Trophoblast cell (in vitro differentiated cells and primary cell): Measurements from ENCODE around the gene TMEM132C.

Experiments used
- DNase-seq, 2 donors: peaks; one replicate each; pipeline ENCODE4 v3.0.0-alpha.2; 2016
- H2AFZ ChIP-seq: 2 replicates; pipeline ENCODE4 v1.6.1; 2013; ENCODE audit warnings: low read length, moderate library complexity, mild to moderate bottlenecking; ENCODE audit not compliant: insufficient read depth, poor library complexity
- H2AK5ac ChIP-seq: 2 replicates; pipeline ENCODE4 v1.6.1; 2013; ENCODE audit warnings: mild to moderate bottlenecking, low read length
- H2BK120ac ChIP-seq: 2 replicates; pipeline ENCODE4 v1.6.1; 2013; ENCODE audit warnings: low read length, mild to moderate bottlenecking, moderate library complexity; ENCODE audit not compliant: insufficient read depth, poor library complexity
- H2BK12ac ChIP-seq: 2 replicates; pipeline ENCODE4 v1.6.1; 2013; ENCODE audit warnings: mild to moderate bottlenecking, low read length, moderate library complexity
- H2BK5ac ChIP-seq: 2 replicates; pipeline ENCODE4 v1.6.1; 2013; ENCODE audit warnings: low read length, low read depth, moderate library complexity, mild to moderate bottlenecking; ENCODE audit not compliant: poor library complexity
- H3K14ac ChIP-seq: 2 replicates; pipeline ENCODE4 v1.6.1; 2013; ENCODE audit warnings: mild to moderate bottlenecking, low read length
- H3K18ac ChIP-seq: 2 replicates; pipeline ENCODE4 v1.6.1; 2013; ENCODE audit warnings: mild to moderate bottlenecking, low read length
- H3K23ac ChIP-seq: 2 replicates; pipeline ENCODE4 v1.6.1; 2013; ENCODE audit warnings: low read length
- H3K27ac ChIP-seq: 2 replicates; pipeline ENCODE4 v1.5.1; 2013; ENCODE audit warnings: low read depth, mild to moderate bottlenecking, inconsistent platforms, low read length, moderate library complexity
- H3K27me3 ChIP-seq: 2 replicates; pipeline ENCODE4 v1.6.1; 2013; ENCODE audit warnings: inconsistent platforms, mild to moderate bottlenecking, low read length, moderate library complexity; ENCODE audit not compliant: insufficient read depth
- H3K36me3 ChIP-seq, 2 experiments: 1 replicate in 1 of 2; 2 replicates in 1 of 2; pipeline ENCODE4 v1.6.1; 2013; ENCODE audit warnings: low read length in 2 of 2, mild to moderate bottlenecking in 2 of 2, moderate library complexity in 1 of 2; ENCODE audit not compliant: insufficient read depth in 2 of 2, control insufficient read depth in 1 of 2
- H3K4ac ChIP-seq: 2 replicates; pipeline ENCODE4 v1.6.1; 2013; ENCODE audit warnings: low read depth, mild to moderate bottlenecking, low read length, moderate library complexity
- H3K4me1 ChIP-seq, 2 experiments: 1 replicate in 1 of 2; 2 replicates in 1 of 2; pipeline ENCODE4 v1.6.1; 2013; ENCODE audit warnings: low read length in 2 of 2, mild to moderate bottlenecking in 2 of 2, moderate library complexity in 1 of 2; ENCODE audit not compliant: insufficient read depth in 2 of 2, control insufficient read depth in 1 of 2
- H3K4me2 ChIP-seq: 2 replicates; pipeline ENCODE4 v1.6.1; 2013; ENCODE audit warnings: inconsistent platforms, mild to moderate bottlenecking, low read length, moderate library complexity
- H3K4me3 ChIP-seq: 2 replicates; pipeline ENCODE4 v1.5.1; 2013; ENCODE audit warnings: mild to moderate bottlenecking, low read depth, low read length, inconsistent platforms
- H3K79me1 ChIP-seq: one replicate; pipeline ENCODE4 v1.6.1; 2013; ENCODE audit warnings: low read length
- H3K79me2 ChIP-seq: 2 replicates; pipeline ENCODE4 v1.6.1; 2013; ENCODE audit warnings: low read length, mild to moderate bottlenecking; ENCODE audit not compliant: control insufficient read depth, insufficient read depth, poor library complexity
- H3K9ac ChIP-seq: 2 replicates; pipeline ENCODE4 v1.6.1; 2013; ENCODE audit warnings: mild to moderate bottlenecking, low read length
- H3K9me3 ChIP-seq: 2 replicates; pipeline ENCODE4 v1.6.1; 2013; ENCODE audit warnings: low read depth, mild to moderate bottlenecking, control low read depth, inconsistent platforms, low read length; ENCODE audit not compliant: insufficient read depth
- H4K12ac ChIP-seq: 2 replicates; pipeline ENCODE4 v1.6.1; 2013; ENCODE audit warnings: low read depth, mild to moderate bottlenecking, low read length, moderate library complexity
- H4K8ac ChIP-seq: 2 replicates; pipeline ENCODE4 v1.6.1; 2013; ENCODE audit warnings: low read depth, mild to moderate bottlenecking, low read length, moderate library complexity
- H4K91ac ChIP-seq: one replicate; pipeline ENCODE4 v1.6.1; 2013; ENCODE audit warnings: low read depth, mild to moderate bottlenecking, low read length, moderate library complexity
- WGBS: extraction: QIAGEN DNeasy Blood & Tissue Kit; methylation state at CpG from one replicate; pipeline ENCODE4 v1.1.7; 2013; ENCODE audit warnings: missing lambda C conversion rate; ENCODE audit not compliant: insufficient read length, insufficient coverage; ENCODE audit errors: extremely low coverage; 5-methylcytosine and 5-hydroxymethylcytosine counted together

TMEM132C gene

GRCh38 chr12:128660532-128661225 lies 393.7 kb downstream of the TMEM132C start:
- Histone ChIP-seq H3K27ac (no peak overlapping the region), H4K8ac (no peak overlapping the region), H3K27me3 (no peaks in the 10 kb centered on the region), H2AFZ (no peak overlapping the region), H2BK12ac (no peak overlapping the region), H2BK120ac (no peak overlapping the region), H3K4me3 (peak overlapping the region; percentile 35), H3K9ac (no peak overlapping the region), H3K9me3 (peaks cover 14% of the 10 kb centered on the region), H3K4ac (no peak overlapping the region), H2BK5ac (no peak overlapping the region), H3K14ac (no peak overlapping the region), H4K91ac (no peak overlapping the region), H3K18ac (no peak overlapping the region), H3K36me3 (no peaks in the 10 kb centered on the region), H3K23ac (no peak overlapping the region), H3K4me1 (no peaks in the 10 kb centered on the region), H3K79me2 (no peaks in the 10 kb centered on the region), H3K79me1 (no peaks in the 10 kb centered on the region), H2AK5ac (no peak overlapping the region), H3K4me2 (no peak overlapping the region), H4K12ac (no peak overlapping the region)
- no CpG with 5 or more reads among the region's 7 CpGs for WGBS
- no peak for DNase-seq

GRCh38 chr12:128661226-128661569 lies 394.2 kb downstream of the TMEM132C start:
- H3K79me1 ChIP-seq, result no peaks in the 10 kb centered on the region
- no CpG with 5 or more reads among the region's 3 CpGs for WGBS
- H3K4ac ChIP-seq, result no peak overlapping the region

GRCh38 chr12:128662101-128662500 lies 395.1 kb downstream of the TMEM132C start:
- H3K79me2 ChIP-seq, result no peaks in the 10 kb centered on the region
- H3K4me1 ChIP-seq, result no peaks in the 10 kb centered on the region
- peaks cover 19% of the 10 kb centered on the region for H3K9me3 ChIP-seq
- no peak overlapping the region for H2BK120ac ChIP-seq
- no peak overlapping the region for H4K12ac ChIP-seq
- no peak for DNase-seq
- no peak overlapping the region for H3K4me2 ChIP-seq
- H3K4ac ChIP-seq, result no peak overlapping the region
- no peak overlapping the region for H4K8ac ChIP-seq
- no CpG with 5 or more reads among the region's 1 CpG for WGBS
- no peak overlapping the region for H2BK12ac ChIP-seq
- no peaks in the 10 kb centered on the region for H3K79me1 ChIP-seq
- H2AFZ ChIP-seq, result no peak overlapping the region
- no peak overlapping the region for H3K18ac ChIP-seq
- H3K23ac ChIP-seq, result no peak overlapping the region
- no peak overlapping the region for H4K91ac ChIP-seq
- H2AK5ac ChIP-seq, result no peak overlapping the region
- H3K9ac ChIP-seq, result no peak overlapping the region
- no peak overlapping the region for H3K14ac ChIP-seq
- H3K36me3 ChIP-seq, result no peaks in the 10 kb centered on the region
- no peak overlapping the region for H3K4me3 ChIP-seq
- no peak overlapping the region for H3K27ac ChIP-seq
- no peaks in the 10 kb centered on the region for H3K27me3 ChIP-seq
- H2BK5ac ChIP-seq, result no peak overlapping the region

More at GRCh38 chr12:128661226-128661569, 394.2 kb downstream of the TMEM132C start:
- Histone ChIP-seq H3K23ac (no peak overlapping the region), H3K9me3 (peaks cover 19% of the 10 kb centered on the region), H2BK12ac (no peak overlapping the region), H2AFZ (no peak overlapping the region), H3K9ac (no peak overlapping the region), H3K79me2 (no peaks in the 10 kb centered on the region), H4K8ac (no peak overlapping the region), H2AK5ac (no peak overlapping the region), H3K14ac (no peak overlapping the region), H3K36me3 (no peaks in the 10 kb centered on the region), H3K27me3 (no peaks in the 10 kb centered on the region), H3K18ac (no peak overlapping the region), H3K4me1 (no peaks in the 10 kb centered on the region), H2BK120ac (no peak overlapping the region), H3K4me3 (no peak overlapping the region), H3K27ac (no peak overlapping the region), H4K91ac (no peak overlapping the region), H2BK5ac (no peak overlapping the region), H3K4me2 (no peak overlapping the region), H4K12ac (no peak overlapping the region)
- DNase-seq, result no peak

- no peak overlapping the region for H3K14ac ChIP-seq
- no peaks in the 10 kb centered on the region for H3K36me3 ChIP-seq
- no peak overlapping the region for H3K9ac ChIP-seq
- H2BK5ac ChIP-seq, result no peak overlapping the region
- no peaks in the 10 kb centered on the region for H3K27me3 ChIP-seq
- H3K27ac ChIP-seq, result no peak overlapping the region
- no peak overlapping the region for H4K8ac ChIP-seq
- no peak overlapping the region for H3K4me2 ChIP-seq
- H3K9me3 ChIP-seq, result peaks cover 20% of the 10 kb centered on the region
- no peaks in the 10 kb centered on the region for H3K4me1 ChIP-seq
- H2AK5ac ChIP-seq, result no peak overlapping the region
- H3K18ac ChIP-seq, result no peak overlapping the region
- no peak overlapping the region for H2BK120ac ChIP-seq
- no peak overlapping the region for H3K4me3 ChIP-seq
- no peak overlapping the region for H4K12ac ChIP-seq
- no CpG with 5 or more reads among the region's 9 CpGs for WGBS
- H3K79me2 ChIP-seq, result no peaks in the 10 kb centered on the region
- H3K4ac ChIP-seq, result no peak overlapping the region
- no peak overlapping the region for H2AFZ ChIP-seq
- H3K23ac ChIP-seq, result no peak overlapping the region
- no peak overlapping the region for H2BK12ac ChIP-seq
- no peak for DNase-seq
- H3K79me1 ChIP-seq, result no peaks in the 10 kb centered on the region
- no peak overlapping the region for H4K91ac ChIP-seq
These were observed 397.5 kb downstream of the TMEM132C start for GRCh38 chr12:128664501-128664900.
